Fibroblast of villous mesenchyme (primary cell): ENCODE results near the gene SEPTIN10. TPM values are rescaled to one million over a fixed set of nuclear protein-coding genes. Genes with fewer than 3 reads are reported as not detected.

Experiments used
- DNase-seq: peaks from one replicate; pipeline ENCODE4 v3.0.0-alpha.2; 2010; ENCODE audit warnings: low read depth
- H3K4me3 ChIP-seq: 2 replicates; pipeline ENCODE4 v1.5.1; 2011; ENCODE audit warnings: low read depth, mild to moderate bottlenecking, low read length
- total RNA-seq: library from RNA; depleted of rRNA; stranded (reverse); fragments of >200 nt; gene quantifications from 2 replicates; pipeline ENCODE4 v1.2.3, GENCODE V29; 2012
- TF ChIP-seq, protein P1 (sequence below): IDR thresholded peaks from 2 replicates; pipeline ENCODE4 v1.5.1; 2012; ENCODE audit warnings: low read depth, mild to moderate bottlenecking, low read length; ENCODE audit not compliant: insufficient read depth

The SEPTIN10 gene
- total RNA-seq, 1 donor: 83.3 TPM

DNA sequence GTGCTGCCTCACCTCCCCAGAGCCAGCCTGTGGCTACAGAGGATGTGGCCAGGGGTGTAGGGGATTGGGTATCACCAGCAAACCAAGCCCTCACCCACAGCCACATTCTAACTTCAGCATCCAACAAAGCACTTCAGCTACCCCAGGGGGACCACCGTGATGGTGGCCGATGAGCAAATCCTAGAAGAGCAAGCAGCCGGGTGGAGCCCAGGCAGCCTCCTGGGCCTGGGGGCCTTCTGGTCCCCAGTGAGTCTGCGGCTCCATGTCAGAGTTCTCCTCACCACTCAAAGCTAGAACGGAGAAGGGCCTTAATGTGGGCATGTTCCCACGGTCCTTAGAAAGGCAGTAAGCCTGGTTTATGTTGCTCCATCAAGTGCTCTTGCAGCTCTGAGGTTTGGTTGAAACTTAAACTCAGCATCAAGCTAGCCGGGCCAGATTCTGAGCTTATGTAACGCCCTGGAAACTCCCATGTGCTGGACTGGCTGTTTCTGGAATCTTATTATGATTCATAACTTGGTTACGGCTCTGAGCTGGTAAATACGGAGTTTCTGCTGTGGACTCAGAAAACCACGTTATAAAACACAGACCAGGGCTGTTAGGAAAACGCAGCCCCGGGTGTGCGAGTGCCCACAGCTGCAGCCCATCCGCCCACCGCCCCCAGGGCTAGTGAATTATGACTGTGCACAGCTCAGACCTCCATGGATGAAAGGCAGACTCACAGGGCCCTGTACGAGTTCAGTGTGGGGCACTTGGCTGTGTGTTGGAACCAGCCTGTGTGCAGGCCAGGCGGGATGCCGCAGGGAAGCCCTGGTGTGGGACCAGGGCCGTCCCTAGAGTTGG is 99.8 kb downstream of the SEPTIN10 start:
- TF ChIP-seq, protein P1, sequence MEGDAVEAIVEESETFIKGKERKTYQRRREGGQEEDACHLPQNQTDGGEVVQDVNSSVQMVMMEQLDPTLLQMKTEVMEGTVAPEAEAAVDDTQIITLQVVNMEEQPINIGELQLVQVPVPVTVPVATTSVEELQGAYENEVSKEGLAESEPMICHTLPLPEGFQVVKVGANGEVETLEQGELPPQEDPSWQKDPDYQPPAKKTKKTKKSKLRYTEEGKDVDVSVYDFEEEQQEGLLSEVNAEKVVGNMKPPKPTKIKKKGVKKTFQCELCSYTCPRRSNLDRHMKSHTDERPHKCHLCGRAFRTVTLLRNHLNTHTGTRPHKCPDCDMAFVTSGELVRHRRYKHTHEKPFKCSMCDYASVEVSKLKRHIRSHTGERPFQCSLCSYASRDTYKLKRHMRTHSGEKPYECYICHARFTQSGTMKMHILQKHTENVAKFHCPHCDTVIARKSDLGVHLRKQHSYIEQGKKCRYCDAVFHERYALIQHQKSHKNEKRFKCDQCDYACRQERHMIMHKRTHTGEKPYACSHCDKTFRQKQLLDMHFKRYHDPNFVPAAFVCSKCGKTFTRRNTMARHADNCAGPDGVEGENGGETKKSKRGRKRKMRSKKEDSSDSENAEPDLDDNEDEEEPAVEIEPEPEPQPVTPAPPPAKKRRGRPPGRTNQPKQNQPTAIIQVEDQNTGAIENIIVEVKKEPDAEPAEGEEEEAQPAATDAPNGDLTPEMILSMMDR: no peak
- no peak overlapping the region for H3K4me3 ChIP-seq
- peak; percentile 96 for DNase-seq

DNA sequence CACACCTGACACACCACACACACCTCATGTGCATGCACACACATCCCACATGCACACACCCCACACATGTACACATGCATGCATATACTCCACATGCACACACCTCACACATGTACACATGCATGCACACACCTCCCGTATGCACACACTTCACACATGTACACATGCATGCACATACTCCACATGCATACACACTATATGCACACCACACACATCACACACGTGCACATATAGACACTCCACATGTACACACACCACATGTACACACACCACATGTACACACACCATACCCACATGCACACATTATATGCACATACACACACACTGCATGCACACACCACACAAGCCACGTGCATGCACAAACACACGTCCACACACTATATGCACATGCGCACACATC is 100.5 kb downstream of the SEPTIN10 start:
- no peak overlapping the region for H3K4me3 ChIP-seq
- DNase-seq: no peak
- TF ChIP-seq, protein P1: no peak

DNA sequence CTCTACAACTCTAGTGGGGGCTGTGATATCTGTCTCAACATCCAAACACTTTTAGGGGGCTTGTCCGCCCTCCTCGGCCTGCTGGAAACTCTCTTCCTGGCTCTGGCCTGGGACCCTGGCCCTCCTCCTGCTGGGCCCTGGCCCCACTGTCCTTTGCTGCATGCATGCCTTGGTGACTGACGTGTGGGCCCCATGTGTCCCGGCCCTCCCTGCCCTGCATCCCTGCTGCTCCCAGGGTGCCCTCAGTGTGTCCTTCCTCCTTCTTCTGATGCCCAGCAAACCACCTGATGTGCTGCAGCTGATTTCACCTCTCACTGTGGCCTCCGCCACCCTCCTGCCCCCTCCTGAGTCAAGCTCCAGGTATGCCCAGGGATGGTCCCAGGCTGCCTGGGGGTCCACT is 101.7 kb downstream of the SEPTIN10 start:
- no peak for DNase-seq
- TF ChIP-seq, protein P1: no peak

DNA sequence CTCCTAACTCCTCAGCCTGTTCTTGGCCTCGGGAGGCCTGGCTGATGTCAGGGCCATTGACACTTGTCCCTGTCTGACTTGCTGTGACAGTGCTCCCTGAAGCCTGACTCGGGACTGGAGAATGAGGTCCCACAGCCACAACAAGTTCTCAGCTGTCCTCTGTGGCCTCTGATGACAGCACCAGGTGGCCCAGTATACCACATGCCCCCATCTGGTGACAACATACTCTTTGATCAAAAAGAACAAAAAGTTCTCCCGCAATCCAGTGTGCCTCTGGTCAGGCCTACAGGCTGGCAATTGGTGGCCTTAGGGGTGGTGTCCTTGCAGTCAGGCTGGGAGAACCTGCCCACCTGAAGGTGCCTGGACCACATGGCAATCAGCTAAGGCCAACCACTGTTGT is 102.6 kb downstream of the SEPTIN10 start:
- no peak overlapping the region for H3K4me3 ChIP-seq
- TF ChIP-seq, protein P1: no peak
- DNase-seq: no peak

More for the DNA sequence above, 101.7 kb downstream of the SEPTIN10 start:
- no peak overlapping the region for H3K4me3 ChIP-seq

DNA sequence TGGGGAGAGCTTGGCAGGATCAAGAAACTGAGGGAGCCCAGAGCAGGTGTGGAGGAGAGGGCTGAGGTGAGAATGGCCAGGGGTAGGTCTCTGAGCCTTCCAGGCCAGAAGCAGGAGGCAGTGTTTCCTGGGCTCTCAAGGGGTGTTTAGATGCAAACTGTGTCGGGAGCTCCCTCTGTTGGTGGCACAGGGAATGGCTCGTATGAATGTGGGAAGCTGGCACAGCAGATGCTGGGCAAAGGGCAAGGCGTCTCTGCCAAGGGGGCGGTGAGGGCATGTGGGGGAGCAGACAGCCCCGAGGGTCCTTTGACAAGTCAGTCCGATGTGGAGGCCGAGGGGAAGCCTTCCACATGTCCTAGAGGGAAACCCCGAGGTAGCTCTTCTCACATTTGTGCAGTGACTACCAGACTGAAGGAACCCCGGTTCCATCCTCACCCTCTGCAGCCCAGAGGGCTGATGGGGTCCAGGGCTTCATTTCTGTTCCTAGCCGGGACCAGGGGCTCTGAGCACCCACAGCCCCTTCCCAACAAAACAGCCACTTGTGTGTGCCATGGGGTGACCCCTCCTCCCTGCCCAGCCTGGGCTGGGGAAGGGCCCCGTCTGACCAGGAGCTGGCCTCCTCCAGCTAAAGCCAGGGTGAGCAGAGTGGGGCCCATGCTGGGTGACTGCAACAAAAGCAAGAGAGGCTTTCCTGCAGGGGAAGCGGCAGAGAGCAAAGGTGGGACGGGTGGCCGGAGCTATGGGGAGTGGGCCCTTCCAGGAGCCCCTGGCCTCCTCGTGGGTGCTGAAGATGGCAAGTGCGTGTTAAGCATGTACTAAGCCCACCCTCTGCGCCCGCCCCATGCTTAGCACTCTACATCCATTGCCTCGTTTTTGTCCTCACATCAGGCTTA is 103.4 kb downstream of the SEPTIN10 start:
- DNase-seq: peak; percentile 81
- no peak overlapping the region for H3K4me3 ChIP-seq
- TF ChIP-seq, protein P1: peak; percentile 97

DNA sequence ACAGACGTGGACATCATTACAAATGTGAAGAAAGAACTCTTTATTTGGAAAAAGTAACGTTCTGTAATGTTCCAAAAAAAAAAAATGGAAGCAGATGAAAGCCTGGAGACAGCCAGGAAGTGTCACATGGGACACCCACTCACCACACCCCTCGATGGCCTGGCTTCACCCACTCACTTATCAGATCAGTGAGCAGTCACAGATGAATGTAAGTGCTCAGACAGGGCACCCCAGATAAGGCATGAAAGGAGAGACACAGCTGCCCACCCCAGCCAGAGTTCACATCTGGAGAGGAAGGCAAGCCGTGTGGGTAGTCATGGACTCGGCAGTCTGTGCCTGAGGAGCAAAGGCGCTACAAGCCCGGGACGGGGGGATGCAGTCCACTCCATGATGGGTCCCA is 105.2 kb downstream of the SEPTIN10 start:
- TF ChIP-seq, protein P1: no peak
- no peak overlapping the region for H3K4me3 ChIP-seq
- DNase-seq: no peak
